HCT116 (cell line): ENCODE measurements around the gene CSAD. TPM values are rescaled to one million over a fixed set of nuclear protein-coding genes. Genes with fewer than 3 reads are reported as not detected.

ENCODE experiments used
- ATAC-seq: fragments of 200-7000 bp; cut with Tn5 transposase; 2 replicates; pipeline ENCODE4 v1.9.1; 2020; ENCODE audit warnings: mild to moderate bottlenecking, moderate library complexity
- BruUV-seq: library from RNA; stranded (reverse); fragments of 400-500 nt; replicated peaks from 2 replicates; lab custom pipeline; 2021; lab: Mats Ljungman, UMichigan
- CTCF ChIA-PET: fragments of 300-600 bp; sonication (Branson Sonifier 250); formaldehyde crosslinking; loops from one replicate; lab custom pipeline; 2021; ENCODE audit warnings: antibody characterized with exemption; lab: Charles Lee
- POLR2A ChIA-PET: fragments of 300-600, 350-600 bp; sonication (Branson Sonifier 250); formaldehyde crosslinking; loops from one replicate; lab custom pipeline; 2021; ENCODE audit warnings: antibody characterized with exemption; lab: Charles Lee
- RAD21 ChIA-PET, 2 experiments: fragments of 300-600 bp; sonication (Branson Sonifier 250); formaldehyde crosslinking; loops; one replicate each; lab custom pipeline; 2023; ENCODE audit warnings: low total read pairs in 2 of 2; ENCODE audit not compliant: uncharacterized antibody in 2 of 2, unreplicated experiment in 2 of 2, low non-redundant PET in 1 of 2; lab: Charles Lee
- DNase-seq: peaks from one replicate; pipeline ENCODE4 v3.0.0-alpha.2; 2010; ENCODE audit warnings: low read depth, low spot score
- H2AFZ ChIP-seq: fragments of 200-600 bp; shearing (Covaris generic), sonication (generic); 2 replicates; pipeline ENCODE4 v1.6.1; 2017; ENCODE audit warnings: low read depth, mixed run types, mixed read lengths, antibody characterized with exemption, low read length; ENCODE audit not compliant: poor library complexity, severe bottlenecking
- H3K27ac ChIP-seq: 2 replicates; pipeline ENCODE4 v1.5.1; 2012; ENCODE audit warnings: low read depth, low read length
- H3K27me3 ChIP-seq: fragments of 200-600 bp; sonication (generic); 2 replicates; pipeline ENCODE4 v1.6.1; 2016; ENCODE audit warnings: mixed run types, low read length, mixed read lengths; ENCODE audit not compliant: insufficient read depth
- H3K36me3 ChIP-seq, 2 experiments: fragments of 200-500 bp in 1 of 2; fragments of 200-600 bp in 1 of 2; sonication (Bioruptor generic) in 1 of 2; sonication (generic) in 1 of 2; 2 replicates each; pipeline versions ENCODE4 v1.5.1 to v1.6.1; 2014 to 2016; ENCODE audit warnings: low read length in 2 of 2, inconsistent platforms in 1 of 2, mixed read lengths in 1 of 2, mixed run types in 1 of 2; ENCODE audit not compliant: insufficient read depth in 2 of 2, control insufficient read depth in 1 of 2
- H3K4me1 ChIP-seq, 2 experiments: fragments of 200-600 bp in 1 of 2; sonication (generic) in 1 of 2; 2 replicates each; pipeline versions ENCODE4 v1.5.1 to v1.6.1; 2012 to 2017; ENCODE audit warnings: low read length in 2 of 2, inconsistent platforms in 1 of 2, mild to moderate bottlenecking in 1 of 2, mixed read lengths in 1 of 2, mixed run types in 1 of 2, moderate library complexity in 1 of 2; ENCODE audit not compliant: insufficient read depth in 2 of 2, control insufficient read depth in 1 of 2
- H3K4me2 ChIP-seq: fragments of 200-600 bp; sonication (generic); 2 replicates; pipeline ENCODE4 v1.6.1; 2017; ENCODE audit warnings: mixed run types, low read length, mixed read lengths
- H3K4me3 ChIP-seq, 2 experiments: fragments of 200-600 bp in 1 of 2; sonication (generic) in 1 of 2; replicated peaks in 1 of 2; 2 replicates each; pipeline ENCODE4 v1.5.1; 2011 to 2016; ENCODE audit warnings: low read length in 2 of 2, control low read depth in 1 of 2, low read depth in 1 of 2, mild to moderate bottlenecking in 1 of 2, mixed read lengths in 1 of 2, mixed run types in 1 of 2
- H3K79me2 ChIP-seq: fragments of 200-600 bp; sonication (generic); 2 replicates; pipeline ENCODE4 v1.6.1; 2017; ENCODE audit warnings: mild to moderate bottlenecking, mixed run types, low read length, moderate library complexity, mixed read lengths; ENCODE audit not compliant: insufficient read depth
- H3K9ac ChIP-seq: fragments of 200-600 bp; sonication (generic); 2 replicates; pipeline ENCODE4 v1.6.1; 2016; ENCODE audit warnings: low read length, mixed read lengths
- H3K9me2 ChIP-seq: fragments of 200-600 bp; sonication (generic), shearing (Covaris generic); 2 replicates; pipeline ENCODE4 v1.6.1; 2017; ENCODE audit warnings: mixed run types, mild to moderate bottlenecking, moderate library complexity; ENCODE audit not compliant: insufficient read depth
- H3K9me3 ChIP-seq, 2 experiments: fragments of 200-500 bp in 1 of 2; fragments of 200-600 bp in 1 of 2; sonication (Bioruptor generic) in 1 of 2; sonication (generic) in 1 of 2; 2 replicates each; pipeline ENCODE4 v1.6.1; 2014 to 2017; ENCODE audit warnings: low read length in 2 of 2, mixed read lengths in 2 of 2, inconsistent platforms in 1 of 2, low read depth in 1 of 2, mild to moderate bottlenecking in 1 of 2, mixed run types in 1 of 2, moderate library complexity in 1 of 2; ENCODE audit not compliant: control insufficient read depth in 1 of 2, insufficient read depth in 1 of 2
- H4K20me1 ChIP-seq: fragments of 200-600 bp; sonication (generic), shearing (Covaris generic); 2 replicates; pipeline ENCODE4 v1.6.1; 2017; ENCODE audit warnings: mixed run types, mild to moderate bottlenecking, moderate library complexity; ENCODE audit not compliant: insufficient read depth
- CBX3 ChIP-seq: IDR thresholded peaks from 2 replicates; pipeline ENCODE4 v1.6.1; 2012; ENCODE audit warnings: low read depth
- CEBPB ChIP-seq: IDR thresholded peaks from 2 replicates; pipeline ENCODE4 v1.6.1; 2012; ENCODE audit warnings: low read depth
- EGR1 ChIP-seq: IDR thresholded peaks from 2 replicates; pipeline ENCODE4 v1.6.1; 2012; ENCODE audit warnings: low read depth
- EZH2 ChIP-seq: fragments of 200-600 bp; sonication (generic); IDR thresholded peaks from 2 replicates; pipeline ENCODE4 v1.6.1; 2017; ENCODE audit warnings: antibody characterized with exemption, mixed run types
- RAD21 ChIP-seq: IDR thresholded peaks from 2 replicates; pipeline ENCODE4 v1.6.1; 2012; ENCODE audit warnings: low read depth, mild to moderate bottlenecking
- SRF ChIP-seq: IDR thresholded peaks from 2 replicates; pipeline ENCODE4 v1.6.1; 2012; ENCODE audit warnings: low read depth
- TCF7L2 ChIP-seq: IDR thresholded peaks from 2 replicates; pipeline ENCODE4 v1.7.0; 2011; ENCODE audit warnings: borderline replicate concordance, inconsistent platforms; ENCODE audit not compliant: insufficient read depth, insufficient read length; ENCODE audit errors: extremely low read depth
- ZFX ChIP-seq: fragments of 450-650 bp; IDR thresholded peaks from 2 replicates; pipeline ENCODE4 v1.6.1; 2017
- ZNF274 ChIP-seq: fragments of 200-500 bp; sonication (Bioruptor generic); IDR thresholded peaks from 2 replicates; pipeline ENCODE4 v1.6.1; 2014; ENCODE audit warnings: mild to moderate bottlenecking, low read depth, low read length, inconsistent platforms
- intact Hi-C: fragments of 100-400 bp; cut with micrococcal nuclease; formaldehyde crosslinking; loops from 2 replicates; pipeline ENCODE4 v1.10.0; 2022
- total RNA-seq: library from RNA; stranded (reverse); gene quantifications from one replicate; pipeline ENCODE4 v1.2.1, GENCODE V29; 2021; ENCODE audit not compliant: unreplicated experiment
- TF ChIP-seq, protein P1 (sequence below): IDR thresholded peaks from 2 replicates; pipeline ENCODE4 v1.6.1; 2012
- TF ChIP-seq, protein P2 (sequence below): IDR thresholded peaks from 2 replicates; pipeline ENCODE4 v1.6.1; 2012

Gene CSAD
- total RNA-seq, 1 experiment from 2014 or later = 20.3 TPM

DNA sequence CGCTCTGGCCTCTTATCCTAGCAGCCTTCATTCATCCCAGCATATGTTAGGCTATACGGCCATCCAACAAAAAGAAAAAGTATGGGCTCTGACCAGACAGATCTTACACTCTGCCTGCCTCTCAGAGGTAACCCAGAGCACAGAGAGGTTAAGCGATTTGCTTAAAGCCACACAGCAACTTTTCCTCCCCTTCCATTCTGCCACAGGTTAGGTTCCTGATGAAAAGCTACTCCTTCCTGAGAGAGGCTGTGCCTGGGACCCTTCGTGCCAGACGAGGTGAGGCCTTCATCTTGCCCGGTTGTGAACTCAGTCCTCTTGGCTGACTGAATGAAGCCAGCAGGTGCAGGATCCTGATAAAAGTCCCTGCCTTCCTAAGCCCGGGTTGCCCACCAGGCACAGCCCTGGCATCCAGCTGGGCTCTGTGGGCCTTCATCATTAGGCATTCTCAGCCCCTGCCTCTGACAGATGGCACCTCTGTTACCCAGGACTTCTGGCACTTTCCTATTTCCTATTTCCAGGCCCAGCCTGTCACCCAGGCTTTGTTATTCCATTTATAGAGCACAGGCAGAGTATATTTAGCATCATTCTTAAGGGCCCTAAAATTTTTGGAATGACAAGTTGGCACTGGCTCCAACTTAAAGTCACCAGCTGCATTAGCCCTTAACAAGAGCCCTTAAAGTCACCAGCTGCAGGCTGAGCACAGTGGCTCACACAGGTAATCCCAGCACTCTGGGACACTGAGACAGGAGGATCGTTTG is 64.7 kb downstream of the CSAD start:
- no peak for TF ChIP-seq ZFX
- DNase-seq (no peak), ATAC-seq (no peak)
- POLR2A ChIA-PET = no interaction called here
- no peaks in the 10 kb centered on the region for H4K20me1 ChIP-seq
- no peak overlapping the region for H3K9ac ChIP-seq
- no peaks in the 10 kb centered on the region for H3K27me3 ChIP-seq
- H3K4me2 ChIP-seq = no peak overlapping the region
- CTCF ChIA-PET = no interaction called here
- no peaks in the 10 kb centered on the region for H3K4me1 ChIP-seq
- H3K36me3 ChIP-seq = no peaks in the 10 kb centered on the region
- no peaks in the 10 kb centered on the region for H3K9me3 ChIP-seq
- H3K79me2 ChIP-seq = no peaks in the 10 kb centered on the region
- no TSS peak for BruUV-seq
- RAD21 ChIA-PET = no interaction called here
- H3K9me2 ChIP-seq = no peaks in the 10 kb centered on the region
- H2AFZ ChIP-seq = no peak overlapping the region
- intact Hi-C loops = no loop called here
- H3K4me3 ChIP-seq = no peak overlapping the region
- H3K27ac ChIP-seq = no peak overlapping the region

DNA sequence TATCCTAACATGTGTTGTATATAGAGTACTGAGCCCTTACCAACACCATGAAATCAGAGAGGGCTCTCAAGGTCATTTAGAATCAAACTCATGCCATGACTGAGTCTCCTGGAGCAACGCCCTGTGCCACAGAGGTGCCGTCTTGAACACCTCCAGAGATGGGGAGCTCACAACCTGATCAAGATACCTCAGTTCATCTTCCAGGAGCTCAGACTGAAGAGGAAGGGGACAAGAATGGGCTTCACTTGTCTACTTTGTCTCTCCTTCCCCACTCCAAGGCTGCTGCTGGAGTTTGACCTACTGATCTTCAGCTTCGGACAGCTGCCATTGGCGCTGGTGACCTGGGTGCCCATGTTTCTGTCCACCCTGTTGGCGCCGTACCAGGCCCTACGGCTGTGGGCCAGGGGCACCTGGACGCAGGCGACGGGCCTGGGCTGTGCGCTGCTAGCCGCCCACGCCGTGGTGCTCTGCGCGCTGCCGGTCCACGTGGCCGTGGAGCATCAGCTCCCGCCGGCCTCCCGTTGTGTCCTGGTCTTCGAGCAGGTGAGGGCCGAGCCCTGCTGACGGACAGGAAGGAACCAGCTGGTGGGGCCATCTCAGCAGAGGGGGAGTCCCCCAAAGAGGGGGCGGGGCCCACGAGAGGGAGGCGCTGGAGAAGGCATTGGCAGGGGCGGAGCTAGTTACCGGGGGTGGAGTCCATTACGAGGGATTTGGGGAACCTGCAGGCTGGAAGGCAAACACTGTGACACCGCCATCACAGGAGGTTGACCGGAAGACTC is 65.4 kb downstream of the CSAD start:
- H3K4me3 ChIP-seq = no peak overlapping the region
- BruUV-seq = no TSS peak

More for the DNA sequence above, 65.4 kb downstream of the CSAD start:
- Histone ChIP-seq H3K9me3 (no peaks in the 10 kb centered on the region), H3K79me2 (no peaks in the 10 kb centered on the region), H3K27me3 (no peaks in the 10 kb centered on the region), H3K9ac (no peak overlapping the region), H3K36me3 (no peaks in the 10 kb centered on the region), H3K4me1 (no peaks in the 10 kb centered on the region), H3K27ac (no peak overlapping the region), H2AFZ (no peak overlapping the region), H4K20me1 (no peaks in the 10 kb centered on the region), H3K4me2 (no peak overlapping the region), H3K9me2 (no peaks in the 10 kb centered on the region)
- no peak for DNase-seq
- ATAC-seq = peak; percentile 70
- no peak for TF ChIP-seq EGR1
- TF ChIP-seq, protein P1, sequence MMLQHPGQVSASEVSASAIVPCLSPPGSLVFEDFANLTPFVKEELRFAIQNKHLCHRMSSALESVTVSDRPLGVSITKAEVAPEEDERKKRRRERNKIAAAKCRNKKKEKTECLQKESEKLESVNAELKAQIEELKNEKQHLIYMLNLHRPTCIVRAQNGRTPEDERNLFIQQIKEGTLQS = no peak
- TF ChIP-seq EZH2 = no peak
- TF ChIP-seq, protein P2, sequence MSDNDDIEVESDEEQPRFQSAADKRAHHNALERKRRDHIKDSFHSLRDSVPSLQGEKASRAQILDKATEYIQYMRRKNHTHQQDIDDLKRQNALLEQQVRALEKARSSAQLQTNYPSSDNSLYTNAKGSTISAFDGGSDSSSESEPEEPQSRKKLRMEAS = no peak
- TF ChIP-seq ZNF274 = no peak
- TF ChIP-seq CBX3 = no peak
- TF ChIP-seq TCF7L2 = no peak
- no peak for TF ChIP-seq RAD21
- no peak for TF ChIP-seq CEBPB
- TF ChIP-seq SRF = no peak
- CTCF ChIA-PET = no interaction called here
- intact Hi-C loops = no loop called here
- POLR2A ChIA-PET = no interaction called here
- RAD21 ChIA-PET = no interaction called here
